GM23338 (cell line): Measurements from ENCODE around the gene TAS2R41.
"Not testable (repeated sequence)": the region's sequence is repeated elsewhere in the genome, so short reads cannot be mapped to it uniquely, and the experiment has no call there.

Source experiments
- CREB1 ChIP-seq: fragments of 250-450 bp; sonication (Bioruptor Pico); IDR thresholded peaks from 2 replicates; pipeline ENCODE4 v1.5.0; 2020; ENCODE audit warnings: low read depth, mild to moderate bottlenecking, moderate library complexity
- ETS1 ChIP-seq: IDR thresholded peaks from 2 replicates; pipeline ENCODE4 v1.6.1; 2016; ENCODE audit warnings: antibody characterized with exemption
- EZH2 ChIP-seq: fragments of 200-600 bp; sonication (generic); IDR thresholded peaks from one replicate; pipeline ENCODE4 v1.8.0; 2017; ENCODE audit warnings: antibody characterized with exemption, mild to moderate bottlenecking, low read depth; ENCODE audit not compliant: unreplicated experiment
- EZH2phosphoT487 ChIP-seq: fragments of 200-600 bp; sonication (generic); IDR thresholded peaks from one replicate; pipeline ENCODE4 v1.8.1; 2018; ENCODE audit warnings: antibody characterized with exemption; ENCODE audit not compliant: unreplicated experiment
- POLR2AphosphoS5 ChIP-seq: IDR thresholded peaks from 2 replicates; pipeline ENCODE4 v1.6.1; 2016; ENCODE audit warnings: antibody characterized with exemption, low read depth
- ZNF331 ChIP-seq: fragments of 250-450 bp; sonication (Bioruptor Pico); IDR thresholded peaks from 2 replicates; pipeline ENCODE4 v1.5.0; 2020; ENCODE audit warnings: low read depth, mild to moderate bottlenecking, moderate library complexity
- ZNF462 ChIP-seq: fragments of 250-450 bp; sonication (Bioruptor Pico); IDR thresholded peaks from 2 replicates; pipeline ENCODE4 v1.5.0; 2020; ENCODE audit warnings: mild to moderate bottlenecking, moderate library complexity
- TF ChIP-seq, protein P1 (sequence below), 2 experiments: fragments of 200-600 bp in 1 of 2; sonication (generic) in 1 of 2; conservative IDR thresholded peaks; 2 replicates each; pipeline versions ENCODE4 v1.5.1 to v1.6.1; 2016 to 2017; ENCODE audit warnings: antibody characterized with exemption in 2 of 2, low read depth in 2 of 2, mild to moderate bottlenecking in 2 of 2, moderate library complexity in 1 of 2
- TF ChIP-seq, protein P2 (sequence below): IDR thresholded peaks from one replicate; pipeline ENCODE4 v1.6.1; 2018; ENCODE audit warnings: antibody characterized with exemption; ENCODE audit not compliant: unreplicated experiment

DNA sequence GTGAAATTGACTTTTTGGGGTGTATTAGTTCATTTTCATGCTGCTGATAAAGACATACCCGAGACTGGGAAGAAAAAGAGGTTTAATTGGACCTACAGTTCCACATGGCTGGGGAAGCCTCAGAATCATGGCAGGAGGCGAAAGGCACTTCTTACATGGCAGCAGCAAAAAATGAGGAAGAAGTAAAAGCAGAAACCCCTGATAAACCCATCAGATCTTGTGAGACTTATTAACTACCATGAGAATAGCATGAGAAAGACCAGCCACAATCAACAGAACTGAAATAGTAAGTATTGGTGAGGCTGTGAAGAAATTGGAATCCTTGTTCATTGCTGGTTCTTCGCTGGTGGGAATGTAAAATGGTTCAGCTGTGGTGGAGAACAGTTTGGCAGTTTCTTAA lies 8.6 kb downstream of the TAS2R41 start:
- TF ChIP-seq, protein P1, sequence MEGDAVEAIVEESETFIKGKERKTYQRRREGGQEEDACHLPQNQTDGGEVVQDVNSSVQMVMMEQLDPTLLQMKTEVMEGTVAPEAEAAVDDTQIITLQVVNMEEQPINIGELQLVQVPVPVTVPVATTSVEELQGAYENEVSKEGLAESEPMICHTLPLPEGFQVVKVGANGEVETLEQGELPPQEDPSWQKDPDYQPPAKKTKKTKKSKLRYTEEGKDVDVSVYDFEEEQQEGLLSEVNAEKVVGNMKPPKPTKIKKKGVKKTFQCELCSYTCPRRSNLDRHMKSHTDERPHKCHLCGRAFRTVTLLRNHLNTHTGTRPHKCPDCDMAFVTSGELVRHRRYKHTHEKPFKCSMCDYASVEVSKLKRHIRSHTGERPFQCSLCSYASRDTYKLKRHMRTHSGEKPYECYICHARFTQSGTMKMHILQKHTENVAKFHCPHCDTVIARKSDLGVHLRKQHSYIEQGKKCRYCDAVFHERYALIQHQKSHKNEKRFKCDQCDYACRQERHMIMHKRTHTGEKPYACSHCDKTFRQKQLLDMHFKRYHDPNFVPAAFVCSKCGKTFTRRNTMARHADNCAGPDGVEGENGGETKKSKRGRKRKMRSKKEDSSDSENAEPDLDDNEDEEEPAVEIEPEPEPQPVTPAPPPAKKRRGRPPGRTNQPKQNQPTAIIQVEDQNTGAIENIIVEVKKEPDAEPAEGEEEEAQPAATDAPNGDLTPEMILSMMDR (conservative IDR thresholded peaks at IDR 0.05; ENCODE audit: low read depth in 2 of 2) = not testable (repeated sequence)
- TF ChIP-seq POLR2AphosphoS5; ETS1; EZH2; EZH2phosphoT487; ZNF331 (CRISPR knock-in tag); CREB1; ZNF462 (CRISPR knock-in tag): not testable (repeated sequence)
- TF ChIP-seq, protein P2, sequence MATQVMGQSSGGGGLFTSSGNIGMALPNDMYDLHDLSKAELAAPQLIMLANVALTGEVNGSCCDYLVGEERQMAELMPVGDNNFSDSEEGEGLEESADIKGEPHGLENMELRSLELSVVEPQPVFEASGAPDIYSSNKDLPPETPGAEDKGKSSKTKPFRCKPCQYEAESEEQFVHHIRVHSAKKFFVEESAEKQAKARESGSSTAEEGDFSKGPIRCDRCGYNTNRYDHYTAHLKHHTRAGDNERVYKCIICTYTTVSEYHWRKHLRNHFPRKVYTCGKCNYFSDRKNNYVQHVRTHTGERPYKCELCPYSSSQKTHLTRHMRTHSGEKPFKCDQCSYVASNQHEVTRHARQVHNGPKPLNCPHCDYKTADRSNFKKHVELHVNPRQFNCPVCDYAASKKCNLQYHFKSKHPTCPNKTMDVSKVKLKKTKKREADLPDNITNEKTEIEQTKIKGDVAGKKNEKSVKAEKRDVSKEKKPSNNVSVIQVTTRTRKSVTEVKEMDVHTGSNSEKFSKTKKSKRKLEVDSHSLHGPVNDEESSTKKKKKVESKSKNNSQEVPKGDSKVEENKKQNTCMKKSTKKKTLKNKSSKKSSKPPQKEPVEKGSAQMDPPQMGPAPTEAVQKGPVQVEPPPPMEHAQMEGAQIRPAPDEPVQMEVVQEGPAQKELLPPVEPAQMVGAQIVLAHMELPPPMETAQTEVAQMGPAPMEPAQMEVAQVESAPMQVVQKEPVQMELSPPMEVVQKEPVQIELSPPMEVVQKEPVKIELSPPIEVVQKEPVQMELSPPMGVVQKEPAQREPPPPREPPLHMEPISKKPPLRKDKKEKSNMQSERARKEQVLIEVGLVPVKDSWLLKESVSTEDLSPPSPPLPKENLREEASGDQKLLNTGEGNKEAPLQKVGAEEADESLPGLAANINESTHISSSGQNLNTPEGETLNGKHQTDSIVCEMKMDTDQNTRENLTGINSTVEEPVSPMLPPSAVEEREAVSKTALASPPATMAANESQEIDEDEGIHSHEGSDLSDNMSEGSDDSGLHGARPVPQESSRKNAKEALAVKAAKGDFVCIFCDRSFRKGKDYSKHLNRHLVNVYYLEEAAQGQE = not testable (repeated sequence)
